ENCODE measurements around the gene ACER3. TPM values are rescaled to one million over a fixed set of nuclear protein-coding genes. Genes with fewer than 3 reads are reported as not detected.

The ACER3 gene
- total and polyA plus RNA-seq, 2 experiments from 2014 or later: 6.2 to 26.5 TPM

DNA sequence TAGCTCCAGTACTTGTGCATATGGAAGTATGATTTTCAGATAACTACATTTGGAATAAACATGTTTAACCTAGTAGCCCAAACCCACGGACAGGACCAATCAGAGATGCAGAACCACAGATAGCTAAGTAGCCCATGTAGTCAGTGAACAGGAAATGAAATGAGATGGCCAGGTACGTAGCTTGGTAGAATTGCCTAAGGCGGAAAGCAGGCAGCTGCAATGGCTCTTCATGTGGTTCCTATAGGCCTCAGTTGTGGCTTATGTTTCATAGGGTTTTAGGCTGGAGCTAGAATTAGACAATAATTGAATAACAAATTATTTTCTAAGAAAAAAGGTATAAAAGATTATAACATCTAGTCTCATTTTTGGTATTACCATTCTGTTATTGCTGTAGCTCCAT is 87.1 kb downstream of the ACER3 start (continued):
- TF ChIP-seq, protein P1, sequence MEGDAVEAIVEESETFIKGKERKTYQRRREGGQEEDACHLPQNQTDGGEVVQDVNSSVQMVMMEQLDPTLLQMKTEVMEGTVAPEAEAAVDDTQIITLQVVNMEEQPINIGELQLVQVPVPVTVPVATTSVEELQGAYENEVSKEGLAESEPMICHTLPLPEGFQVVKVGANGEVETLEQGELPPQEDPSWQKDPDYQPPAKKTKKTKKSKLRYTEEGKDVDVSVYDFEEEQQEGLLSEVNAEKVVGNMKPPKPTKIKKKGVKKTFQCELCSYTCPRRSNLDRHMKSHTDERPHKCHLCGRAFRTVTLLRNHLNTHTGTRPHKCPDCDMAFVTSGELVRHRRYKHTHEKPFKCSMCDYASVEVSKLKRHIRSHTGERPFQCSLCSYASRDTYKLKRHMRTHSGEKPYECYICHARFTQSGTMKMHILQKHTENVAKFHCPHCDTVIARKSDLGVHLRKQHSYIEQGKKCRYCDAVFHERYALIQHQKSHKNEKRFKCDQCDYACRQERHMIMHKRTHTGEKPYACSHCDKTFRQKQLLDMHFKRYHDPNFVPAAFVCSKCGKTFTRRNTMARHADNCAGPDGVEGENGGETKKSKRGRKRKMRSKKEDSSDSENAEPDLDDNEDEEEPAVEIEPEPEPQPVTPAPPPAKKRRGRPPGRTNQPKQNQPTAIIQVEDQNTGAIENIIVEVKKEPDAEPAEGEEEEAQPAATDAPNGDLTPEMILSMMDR (conservative IDR thresholded peaks at IDR 0.05; ENCODE audit: low read depth in 2 of 2): no peak
- TF ChIP-seq ZNF462 (CRISPR knock-in tag; IDR thresholded peaks at IDR 0.05): no peak

DNA sequence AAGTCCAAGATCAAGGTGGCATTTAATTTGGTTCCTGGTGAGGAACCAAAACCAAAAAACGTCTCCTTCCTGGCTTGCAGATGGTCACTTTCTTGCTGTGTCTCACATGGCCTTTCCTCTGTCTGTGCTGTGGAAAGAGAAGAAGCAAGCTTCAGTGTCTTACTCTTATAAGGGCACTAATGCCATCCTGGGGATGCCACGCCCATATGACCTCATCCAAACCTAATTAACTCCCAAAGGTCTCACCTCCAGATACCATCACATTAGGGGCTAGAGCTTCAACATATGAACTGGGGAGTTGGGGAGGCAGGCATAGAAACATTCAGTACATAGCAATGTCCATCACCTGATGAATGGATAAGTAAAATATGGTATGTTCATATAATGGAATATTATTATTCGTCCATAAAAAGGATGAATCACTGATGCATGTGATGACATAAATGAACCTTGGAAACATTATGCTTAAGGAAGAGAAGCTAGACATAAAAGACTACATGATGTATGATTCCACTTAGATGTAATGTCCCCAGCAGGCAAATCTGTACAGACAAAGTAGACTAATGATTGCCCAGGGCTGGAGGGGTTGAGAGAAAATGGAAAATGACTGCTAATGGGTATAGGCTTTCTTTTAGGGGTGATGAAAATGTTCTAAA is 94.9 kb downstream of the ACER3 start:
- Mint-ChIP-seq H3K4me1 (peaks cover 2% of the 10 kb centered on the region; the same call in 2 of the 3 replicates), H3K4me3 (no peak overlapping the region), H3K36me3 (ENCODE audit: low read depth) (peaks cover 3% of the 10 kb centered on the region), H3K27ac (no peak overlapping the region), H3K9me3 (no peaks in the 10 kb centered on the region), H3K27me3 (ENCODE audit: insufficient read depth, low read depth, poor library complexity) (no peaks in the 10 kb centered on the region)
- Histone ChIP-seq H4K20me1 (replicated peaks; ENCODE audit: insufficient read depth) (no peaks in the 10 kb centered on the region), H3K9me2 (ENCODE audit: insufficient read depth) (no peaks in the 10 kb centered on the region), H3K4me2 (no peak overlapping the region), H3K4me1 (ENCODE audit: insufficient read depth) (0 out of 2 replicates have a peak, but pooled peaks cover 4% of the 10 kb centered on the region), H3K36me3 (ENCODE audit: insufficient read depth) (no peaks in the 10 kb centered on the region), H2AFZ (no peak overlapping the region), H3K27me3 (ENCODE audit: insufficient read depth) (no peaks in the 10 kb centered on the region), H3K27ac (ENCODE audit: low read depth) (no peak overlapping the region), H3K79me2 (replicated peaks; ENCODE audit: insufficient read depth) (no peaks in the 10 kb centered on the region), H3F3A (replicated peaks; ENCODE audit: low read depth) (no peaks in the 10 kb centered on the region), H3K4me3 (no peak overlapping the region)
- DNase-seq (ENCODE audit: low spot score): no peak
- ATAC-seq: no peak
- TF ChIP-seq ETS1 (IDR thresholded peaks at IDR 0.05) (no peak), EZH2 (IDR thresholded peaks at IDR 0.05; ENCODE audit: low read depth, unreplicated experiment) (no peak), POLR2AphosphoS5 (IDR thresholded peaks at IDR 0.05; ENCODE audit: low read depth) (no peak)
